H1 (cell line): ENCODE results near the gene FKBP5. TPM values are rescaled to one million over a fixed set of nuclear protein-coding genes. Genes with fewer than 3 reads are reported as not detected.
A peak's percentile ranks its signal among the peaks of the same experiment; 100 is the strongest.

Source experiments
- CTCF ChIA-PET: fragments of 300-600 bp; sonication (Branson Sonifier 250); formaldehyde crosslinking; loops from one replicate; lab custom pipeline; 2021; ENCODE audit not compliant: partially characterized antibody; lab: Charles Lee
- POLR2A ChIA-PET: fragments of 300-600 bp; sonication (Branson Sonifier 250); formaldehyde crosslinking; loops from one replicate; lab custom pipeline; 2021; ENCODE audit warnings: inconsistent platforms; ENCODE audit not compliant: partially characterized antibody; lab: Charles Lee
- DNase-seq, 2 experiments: peaks; one replicate each; pipeline versions ENCODE4 v3.0.0 to v3.0.0-alpha.2; 2010 to 2022; ENCODE audit warnings: low spot score in 2 of 2, low read depth in 1 of 2, mixed read lengths in 1 of 2
- FAIRE-seq: peaks from 2 replicates; lab custom pipeline; 2011; peaks lifted over from hg19 to GRCh38; lab: Jason Lieb, UNC
- H2AFZ ChIP-seq: 2 replicates; pipeline ENCODE4 v1.8.1; 2012; ENCODE audit warnings: low read length, inconsistent platforms
- H2AK5ac ChIP-seq: 2 replicates; pipeline ENCODE4 v1.6.1; 2013; ENCODE audit warnings: low read depth, low read length
- H2BK120ac ChIP-seq: replicated peaks from 2 replicates; pipeline ENCODE3; 2013; ENCODE audit warnings: low read depth, low read length, inconsistent platforms
- H2BK12ac ChIP-seq: 2 replicates; pipeline ENCODE4 v1.6.1; 2013; ENCODE audit warnings: low read depth, low read length
- H2BK15ac ChIP-seq: 2 replicates; pipeline ENCODE4 v1.6.1; 2013; ENCODE audit warnings: low read length
- H2BK20ac ChIP-seq: 2 replicates; pipeline ENCODE4 v1.6.1; 2013; ENCODE audit warnings: low read length
- H2BK5ac ChIP-seq: 2 replicates; pipeline ENCODE4 v1.6.1; 2013; ENCODE audit warnings: low read depth, low read length
- H3K14ac ChIP-seq: 2 replicates; pipeline ENCODE4 v1.6.1; 2013; ENCODE audit warnings: inconsistent platforms; ENCODE audit not compliant: insufficient read length
- H3K18ac ChIP-seq: 2 replicates; pipeline ENCODE4 v1.6.1; 2013; ENCODE audit warnings: low read length; ENCODE audit errors: extremely low read depth
- H3K23ac ChIP-seq: 2 replicates; pipeline ENCODE4 v1.6.1; 2013; ENCODE audit warnings: inconsistent platforms; ENCODE audit not compliant: insufficient read length
- H3K23me2 ChIP-seq: 2 replicates; pipeline ENCODE4 v1.6.1; 2013; ENCODE audit warnings: low read depth, low read length
- H3K27ac ChIP-seq: 2 replicates; pipeline ENCODE4 v1.6.1; 2011; ENCODE audit warnings: low read depth, low read length, inconsistent platforms
- H3K27me3 ChIP-seq, 4 experiments: replicated peaks in 1 of 4; 1 replicate in 1 of 4; 2 replicates in 3 of 4; pipeline versions ENCODE4 v1.6.1 to v1.8.1; 2011 to 2013; ENCODE audit warnings: low read length in 3 of 4, mild to moderate bottlenecking in 3 of 4, inconsistent platforms in 2 of 4, mixed read lengths in 2 of 4, moderate library complexity in 1 of 4; ENCODE audit not compliant: control insufficient read depth in 3 of 4, insufficient read depth in 3 of 4; ENCODE audit errors: extremely low read depth in 1 of 4
- H3K36me3 ChIP-seq, 4 experiments: 2 replicates each; pipeline versions ENCODE4 v1.6.1 to v1.8.1; 2011 to 2013; ENCODE audit warnings: mild to moderate bottlenecking in 4 of 4, low read length in 3 of 4, moderate library complexity in 2 of 4, control low read depth in 1 of 4, inconsistent platforms in 1 of 4; ENCODE audit not compliant: insufficient read depth in 4 of 4, control insufficient read depth in 2 of 4
- H3K4ac ChIP-seq: replicated peaks from 2 replicates; pipeline ENCODE3; 2013; ENCODE audit warnings: low read length, low read depth, mixed read lengths, inconsistent platforms; ENCODE audit not compliant: insufficient read length
- H3K4me1 ChIP-seq, 4 experiments: replicated peaks in 1 of 4; 1 replicate in 1 of 4; 2 replicates in 3 of 4; pipeline versions ENCODE4 v1.6.1 to v1.8.1; 2011 to 2013; ENCODE audit warnings: low read length in 3 of 4, inconsistent platforms in 2 of 4, mixed read lengths in 1 of 4; ENCODE audit not compliant: insufficient read depth in 4 of 4, control insufficient read depth in 3 of 4
- H3K4me2 ChIP-seq, 2 experiments: 2 replicates each; pipeline versions ENCODE4 v1.6.1 to v1.8.1; 2011 to 2013; ENCODE audit warnings: low read depth in 2 of 2, low read length in 2 of 2, control low read depth in 1 of 2, inconsistent platforms in 1 of 2, mild to moderate bottlenecking in 1 of 2; ENCODE audit not compliant: insufficient read depth in 1 of 2
- H3K4me3 ChIP-seq, 4 experiments: fragments of 200-600, 300-600 bp in 1 of 4; sonication (generic), shearing (Covaris generic), sonication (Bioruptor Twin) in 1 of 4; 2 replicates each; pipeline versions ENCODE4 v1.5.1 to v1.8.1; 2011 to 2016; ENCODE audit warnings: low read length in 4 of 4, low read depth in 3 of 4, control low read depth in 2 of 4, inconsistent platforms in 2 of 4, mild to moderate bottlenecking in 2 of 4, mixed read lengths in 1 of 4, moderate library complexity in 1 of 4; ENCODE audit not compliant: insufficient read depth in 2 of 4; ENCODE audit errors: extremely low read depth in 1 of 4
- H3K56ac ChIP-seq: replicated peaks from 2 replicates; pipeline ENCODE3; 2013; ENCODE audit warnings: low read depth, mild to moderate bottlenecking, mixed read lengths, low read length, inconsistent platforms; ENCODE audit not compliant: insufficient read length
- H3K79me1 ChIP-seq: 2 replicates; pipeline ENCODE4 v1.6.1; 2013; ENCODE audit warnings: low read depth, low read length, control low read depth
- H3K79me2 ChIP-seq, 2 experiments: 2 replicates each; pipeline versions ENCODE4 v1.6.1 to v1.8.1; 2012 to 2013; ENCODE audit warnings: low read length in 2 of 2, mild to moderate bottlenecking in 2 of 2, inconsistent platforms in 1 of 2; ENCODE audit not compliant: insufficient read depth in 2 of 2, control insufficient read depth in 1 of 2
- H3K9ac ChIP-seq, 4 experiments: replicated peaks in 1 of 4; 1 replicate in 1 of 4; 2 replicates in 3 of 4; pipeline versions ENCODE4 v1.6.1 to v1.8.1; 2011 to 2013; ENCODE audit warnings: low read depth in 3 of 4, low read length in 3 of 4, control low read depth in 2 of 4, mild to moderate bottlenecking in 2 of 4, moderate library complexity in 2 of 4, inconsistent platforms in 1 of 4; ENCODE audit errors: extremely low read depth in 1 of 4
- H3K9me3 ChIP-seq, 2 experiments: 2 replicates each; pipeline versions ENCODE4 v1.6.1 to v1.8.1; 2012 to 2013; ENCODE audit warnings: mild to moderate bottlenecking in 2 of 2, moderate library complexity in 2 of 2, control low read depth in 1 of 2, inconsistent platforms in 1 of 2, low read depth in 1 of 2, low read length in 1 of 2, mixed read lengths in 1 of 2; ENCODE audit not compliant: insufficient read depth in 2 of 2
- H4K20me1 ChIP-seq, 2 experiments: replicated peaks in 1 of 2; 2 replicates each; pipeline versions ENCODE3 to v1.8.1; 2011 to 2013; ENCODE audit warnings: inconsistent platforms in 2 of 2, low read length in 2 of 2, mild to moderate bottlenecking in 1 of 2; ENCODE audit not compliant: insufficient read depth in 2 of 2, control insufficient read depth in 1 of 2
- H4K5ac ChIP-seq: 2 replicates; pipeline ENCODE4 v1.6.1; 2013; ENCODE audit warnings: low read length, low read depth, mixed read lengths, inconsistent platforms; ENCODE audit not compliant: insufficient read length
- H4K8ac ChIP-seq: 2 replicates; pipeline ENCODE4 v1.8.0; 2013; ENCODE audit warnings: mild to moderate bottlenecking, moderate library complexity, low read length, inconsistent platforms; ENCODE audit not compliant: insufficient read depth; ENCODE audit errors: extremely low read depth
- H4K91ac ChIP-seq: replicated peaks from 2 replicates; pipeline ENCODE3; 2013; ENCODE audit warnings: low read length, mixed read lengths, inconsistent platforms; ENCODE audit not compliant: insufficient read length
- MAX ChIP-seq: IDR thresholded peaks from 2 replicates; pipeline ENCODE4 v1.6.1; 2012; ENCODE audit warnings: inconsistent platforms
- NANOG ChIP-seq: IDR thresholded peaks from 2 replicates; pipeline ENCODE4 v1.6.1; 2011; ENCODE audit warnings: low read length, low read depth, mild to moderate bottlenecking, inconsistent platforms; ENCODE audit not compliant: insufficient read depth, poor library complexity, severe bottlenecking
- POLR2AphosphoS5 ChIP-seq: IDR thresholded peaks from 2 replicates; pipeline ENCODE4 v1.6.1; 2011; ENCODE audit warnings: low read depth, low read length
- RAD21 ChIP-seq, 2 experiments: IDR thresholded peaks in 1 of 2; conservative IDR thresholded peaks in 1 of 2; 2 replicates each; pipeline ENCODE4 v1.6.1; 2011; ENCODE audit warnings: low read depth in 2 of 2, low read length in 2 of 2, improper control_type of control experiment in 1 of 2, inconsistent platforms in 1 of 2, mild to moderate bottlenecking in 1 of 2, moderate library complexity in 1 of 2
- RBBP5 ChIP-seq: IDR thresholded peaks from 2 replicates; pipeline ENCODE4 v1.7.1; 2012; ENCODE audit warnings: low read depth, mild to moderate bottlenecking, inconsistent platforms, low read length, moderate library complexity, borderline replicate concordance
- RXRA ChIP-seq: IDR thresholded peaks from 2 replicates; pipeline ENCODE4 v1.6.1; 2011; ENCODE audit warnings: low read depth, mild to moderate bottlenecking, low read length, moderate library complexity; ENCODE audit not compliant: insufficient read depth
- SIN3A ChIP-seq, 2 experiments: IDR thresholded peaks in 1 of 2; conservative IDR thresholded peaks in 1 of 2; 2 replicates each; pipeline ENCODE4 v1.6.1; 2011 to 2012; ENCODE audit warnings: low read length in 2 of 2, improper control_type of control experiment in 1 of 2, low read depth in 1 of 2, mild to moderate bottlenecking in 1 of 2
- SP1 ChIP-seq: IDR thresholded peaks from 2 replicates; pipeline ENCODE4 v1.6.1; 2011; ENCODE audit warnings: low read depth, low read length
- TAF1 ChIP-seq: IDR thresholded peaks from 2 replicates; pipeline ENCODE4 v1.6.1; 2011; ENCODE audit warnings: mild to moderate bottlenecking, low read depth, low read length
- TBP ChIP-seq: IDR thresholded peaks from 2 replicates; pipeline ENCODE4 v1.6.1; 2011; ENCODE audit warnings: low read depth, low read length, improper control_type of control experiment
- TEAD4 ChIP-seq: IDR thresholded peaks from 2 replicates; pipeline ENCODE4 v1.6.1; 2012; ENCODE audit warnings: low read depth, low read length, inconsistent platforms, mixed read lengths
- WGBS, 2 experiments: shearing (Covaris generic) in 1 of 2; methylation state at CpG; one replicate each; pipeline versions ENCODE4 v1.1.6 to v1.1.7; 2013 to 2015; ENCODE audit warnings: low lambda C conversion rate in 2 of 2, mixed read lengths in 2 of 2, inconsistent platforms in 1 of 2, low coverage in 1 of 2, missing lambda C conversion rate in 1 of 2; ENCODE audit not compliant: insufficient replicate concordance in 2 of 2, insufficient coverage in 1 of 2, insufficient read length in 1 of 2; ENCODE audit errors: extremely low coverage in 1 of 2, missing lambda C conversion rate in 1 of 2; 5-methylcytosine and 5-hydroxymethylcytosine counted together
- polyA plus RNA-seq, 7 experiments: library from polyadenylated mRNA; depleted of rRNA in 3 of 7; stranded (reverse) in 5 of 7; unstranded in 2 of 7; fragments of >200 nt in 5 of 7; fragments of 200-250 nt in 2 of 7; gene quantifications; 1 replicate in 5 of 7; 2 replicates in 1 of 7; 4 replicates in 1 of 7; pipeline versions ENCODE4 v1.2.1 to v1.2.3, GENCODE V29; 2011 to 2013; ENCODE audit warnings: missing spikeins in 2 of 7, mixed read lengths in 2 of 7
- total RNA-seq: library from RNA; stranded (reverse); fragmentation: NEBNext Ultra II Directional; extraction: Animal tissue kit (Norgen Biotek cat#: 25700); gene quantifications from 2 replicates; pipeline ENCODE4 v1.2.1, GENCODE V29; 2021

Gene FKBP5
- total and polyA plus RNA-seq, 2 of the 8 experiments (the other 6 are each of a cell fraction or from before 2014, with no cell fraction given): 14.3 to 40.4 TPM

GRCh38 chr6:35543459-35544193 lies 145.1 kb downstream of the FKBP5 start:
- Histone ChIP-seq H3K18ac (no peak overlapping the region; the same call in 1 of the 2 replicates), H4K20me1 (no peaks in the 10 kb centered on the region), H3K4ac (no peak overlapping the region), H2BK12ac (no peak overlapping the region), H2AK5ac (no peak overlapping the region), H3K27ac (no peak overlapping the region), H2BK20ac (no peak overlapping the region), H3K36me3 (no peaks in the 10 kb centered on the region), H3K9me3 (no peaks in the 10 kb centered on the region), H3K79me2 (no peaks in the 10 kb centered on the region), H2BK15ac (0 out of 2 replicates have a peak overlapping the region, but pooled peaks have one; percentile 53), H3K4me1 (peaks cover 0 to 12% (median 5%) of the 10 kb centered on the region in 4 experiments; a peak in 6 of 7 replicates), H3K79me1 (no peaks in the 10 kb centered on the region), H4K8ac (no peak overlapping the region), H3K4me3 (no peak overlapping the region), H4K5ac (no peak overlapping the region), H3K9ac (no peak overlapping the region), H2BK120ac (no peak overlapping the region), H3K56ac (no peak overlapping the region), H2AFZ (no peak overlapping the region), H3K23ac (no peak overlapping the region), H4K91ac (no peak overlapping the region), H3K23me2 (no peaks in the 10 kb centered on the region; the same call in 1 of the 2 replicates), H2BK5ac (no peak overlapping the region), H3K27me3 (no peaks in the 10 kb centered on the region), H3K4me2 (no peak overlapping the region), H3K14ac (no peak overlapping the region)
- ChIA-PET POLR2A (interaction anchor here (0.6 to 1.3 kb wide), 5 partner anchors 11 to 74 kb away, joined by 3 read pairs; no protein-coding TSS in a partner anchor), CTCF (interaction anchor here (0.9 to 32.2 kb wide), 7 partner anchors 3 to 192 kb away, joined by 3 to 521 read pairs (median 4); no protein-coding TSS in a partner anchor)
- FAIRE-seq: peak; percentile 82
- peak in 1 of 2 experiments; percentile 54 for DNase-seq
- WGBS, 2 experiments: 79% methylated on average over 15 of the region's 16 CpGs; no CpG with 5 or more reads in 1 of the 2 experiments
- TF ChIP-seq SIN3A (conservative IDR thresholded peaks at IDR 0.05 in 1 of 2, IDR thresholded peaks at IDR 0.05 in 1 of 2; ENCODE audit: low read depth in 1 of 2, low read length in 2 of 2): 0 out of 4 replicates have a peak, but pooled peaks of 1 of the 2 experiments have one; percentile 39
- no peak for TF ChIP-seq RXRA
- 0 out of 2 replicates have a peak, but pooled peaks have one; percentile 31 for TF ChIP-seq TEAD4
- TF ChIP-seq RAD21 (IDR thresholded peaks at IDR 0.05 in 1 of 2, conservative IDR thresholded peaks at IDR 0.05 in 1 of 2; ENCODE audit: low read depth in 2 of 2, low read length in 2 of 2): no peak
- peak; percentile 36; the same call in 1 of the 2 replicates for TF ChIP-seq SP1
- 0 out of 2 replicates have a peak, but pooled peaks have one; percentile 32 for TF ChIP-seq TAF1
- TF ChIP-seq NANOG: peak; percentile 66
- 0 out of 2 replicates have a peak, but pooled peaks have one; percentile 20 for TF ChIP-seq POLR2AphosphoS5
- no peak for TF ChIP-seq RBBP5
- peak; percentile 38; the same call in 1 of the 2 replicates for TF ChIP-seq TBP
- TF ChIP-seq MAX: no peak
